GM04503 (cell line): ENCODE data around the gene BANK1.

ENCODE experiments used
- DNase-seq: peaks from one replicate; pipeline ENCODE4 v3.0.0-alpha.2; 2012; ENCODE audit warnings: low read depth

Gene BANK1

DNA sequence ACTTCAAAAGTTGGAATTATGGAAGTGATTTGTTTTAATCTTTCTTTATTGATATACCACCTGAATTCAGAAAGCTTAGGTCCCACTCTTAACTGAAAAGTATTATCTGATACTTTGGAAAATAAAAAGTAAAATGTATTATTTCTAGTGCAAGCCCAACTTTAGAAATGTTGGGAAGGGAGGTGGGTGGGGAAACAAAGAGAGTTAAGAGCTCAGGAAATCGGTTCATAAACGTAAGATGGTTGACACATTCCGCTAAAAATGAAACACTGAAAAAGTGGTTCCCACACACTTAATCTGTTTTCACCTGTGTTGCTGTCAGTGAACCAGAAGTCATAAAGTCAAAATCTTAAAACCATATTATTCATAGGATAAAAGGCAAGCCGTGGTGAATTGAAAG lies 237.4 kb downstream of the BANK1 start:
- DNase-seq = no peak

DNA sequence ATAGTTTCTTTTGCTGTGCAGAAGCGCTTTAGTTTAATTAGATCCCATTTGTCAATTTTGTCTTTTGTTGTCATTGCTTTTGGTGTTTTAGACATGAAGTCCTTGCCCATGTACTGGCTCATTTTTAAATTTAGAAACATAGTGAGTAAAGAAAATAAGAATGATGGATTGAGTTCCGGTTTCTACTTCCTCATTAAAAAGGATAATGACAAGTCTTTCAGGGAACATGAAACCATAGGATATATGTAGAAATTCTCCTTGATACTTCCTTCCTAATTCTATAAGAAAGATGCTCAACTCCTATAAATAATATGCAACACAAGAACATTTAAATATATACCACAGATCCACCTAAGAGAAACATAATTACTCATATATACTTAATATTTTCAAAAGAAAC lies 240.9 kb downstream of the BANK1 start:
- no peak for DNase-seq

DNA sequence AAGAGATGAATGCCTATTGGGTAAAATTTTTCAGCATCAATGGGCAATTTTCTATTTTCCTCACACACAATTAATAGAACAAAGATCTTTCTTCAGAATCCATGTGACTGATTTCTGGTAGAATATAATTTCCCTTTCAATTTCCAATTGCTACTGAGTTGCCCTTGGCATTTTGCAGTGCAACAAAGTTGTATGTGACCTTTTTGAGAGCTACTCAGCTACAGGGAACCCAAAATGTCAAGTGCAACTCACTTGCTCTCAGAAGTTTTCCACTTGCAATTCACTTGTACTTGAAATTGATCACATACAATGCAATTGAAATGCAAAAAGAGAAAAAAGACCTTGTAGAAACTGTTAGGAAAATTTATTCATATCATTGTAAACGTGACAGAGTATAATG lies 245.5 kb downstream of the BANK1 start:
- no peak for DNase-seq

DNA sequence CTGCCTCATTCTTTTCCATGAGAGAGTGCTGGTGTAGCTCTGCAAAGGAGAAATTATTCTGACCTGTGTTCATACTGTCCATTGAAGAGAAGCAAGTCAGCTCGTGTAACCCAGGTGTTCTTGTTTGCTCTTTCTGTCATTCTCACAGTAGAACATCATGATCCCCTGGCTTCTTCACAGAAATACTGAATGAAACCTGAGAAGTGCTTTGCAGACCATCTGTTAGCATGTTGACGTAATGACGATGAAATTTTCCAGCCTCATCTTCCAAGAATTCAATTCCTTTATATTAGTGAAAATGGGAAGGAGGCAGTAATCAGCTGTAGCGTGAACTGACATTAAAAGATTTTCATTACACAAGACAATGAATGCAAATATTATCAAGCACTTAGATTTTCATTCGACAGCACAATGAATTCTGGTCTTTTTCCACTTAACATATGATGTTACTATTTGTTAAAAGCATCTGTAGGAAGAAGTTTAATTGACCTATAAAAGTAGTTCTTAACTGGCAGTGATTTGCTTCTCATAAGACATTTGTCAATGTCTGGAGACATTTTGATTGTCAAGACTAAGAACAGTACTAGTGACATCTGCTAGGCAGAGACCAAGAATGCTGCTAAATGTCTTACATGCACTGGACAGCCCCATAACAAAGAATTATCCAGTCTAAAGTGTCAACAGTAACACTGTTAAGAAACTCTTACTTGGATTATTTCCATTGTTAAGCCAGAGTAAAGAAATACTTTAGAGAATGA lies 246.3 kb downstream of the BANK1 start:
- no peak for DNase-seq

DNA sequence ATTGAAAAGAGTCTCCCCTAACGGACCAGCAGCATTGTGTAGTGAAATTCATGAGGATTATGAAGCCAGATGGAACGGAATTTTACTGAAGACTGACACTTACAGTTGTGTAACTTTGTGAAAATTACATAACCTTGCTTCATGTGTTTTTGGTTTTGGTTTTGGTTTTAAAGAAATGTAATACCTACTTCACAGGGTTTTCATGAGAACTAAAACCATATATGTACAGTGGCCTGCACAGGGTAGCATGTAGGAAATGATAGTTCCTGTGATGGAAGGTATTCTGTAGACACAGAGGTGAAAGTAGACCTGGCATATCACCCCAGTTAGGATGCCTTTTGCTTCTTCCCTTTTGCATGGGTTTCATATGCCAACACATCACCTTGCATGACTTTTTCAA lies 247.0 kb downstream of the BANK1 start:
- DNase-seq = no peak

DNA sequence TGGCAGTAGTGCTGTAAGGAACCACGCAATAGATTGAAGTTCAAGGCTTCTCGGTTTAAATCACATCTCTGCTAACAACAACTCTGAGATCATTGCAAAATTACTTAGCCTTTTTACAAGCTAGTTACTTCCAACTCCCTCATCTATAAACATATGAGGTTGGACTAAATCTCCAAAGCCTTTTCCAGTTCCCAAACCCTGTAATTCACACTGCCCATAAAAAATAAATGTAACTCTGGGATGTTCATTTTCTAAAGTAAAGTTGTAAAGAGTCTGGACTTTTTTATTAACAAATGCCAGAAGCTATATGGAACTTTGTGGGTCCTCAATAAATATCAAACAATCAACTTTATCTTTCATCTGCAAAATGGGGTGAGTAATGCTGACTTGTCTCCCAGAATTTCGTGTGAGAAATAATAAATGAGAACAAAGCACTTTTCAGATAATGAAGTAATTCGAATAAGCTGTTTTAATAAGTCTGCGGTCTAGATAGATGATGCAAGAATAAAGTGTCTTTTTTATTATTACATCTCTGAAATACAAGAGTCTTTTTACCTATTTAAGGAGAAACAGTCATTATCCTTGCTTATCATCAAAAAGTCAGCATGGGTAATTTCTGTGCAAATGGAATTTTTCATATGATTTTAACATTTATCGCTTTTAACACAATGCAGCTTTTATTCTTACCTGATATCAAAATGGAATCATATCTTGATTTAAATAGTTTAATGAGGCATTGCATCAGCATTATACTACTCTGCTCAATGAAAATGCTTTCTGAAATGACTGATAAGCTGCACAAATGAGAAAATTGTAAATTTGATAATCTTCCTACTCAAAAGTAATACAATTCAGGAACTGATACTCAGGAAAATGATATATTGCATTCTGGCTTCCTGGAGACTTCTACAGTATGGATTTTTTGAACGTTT lies 252.6 kb downstream of the BANK1 start:
- DNase-seq = no peak

DNA sequence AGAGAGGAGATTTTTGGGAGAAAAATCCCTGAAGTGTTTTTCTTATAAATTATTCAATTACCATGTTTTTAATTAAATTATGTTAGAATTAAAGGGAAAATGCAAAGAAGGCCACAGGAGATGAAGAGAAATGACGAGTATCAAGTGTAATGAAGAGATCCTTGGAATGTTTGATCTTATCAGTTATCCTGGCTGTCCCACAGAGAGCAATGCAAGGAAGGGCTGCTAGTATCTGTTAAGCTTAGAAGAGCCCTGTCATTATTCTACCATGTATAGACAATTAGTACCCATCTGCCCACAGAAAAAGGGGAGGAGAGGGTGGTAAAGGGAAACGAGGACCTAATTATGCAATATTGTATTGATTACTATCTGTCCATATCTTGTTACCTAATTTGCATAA lies 257.1 kb downstream of the BANK1 start:
- no peak for DNase-seq

DNA sequence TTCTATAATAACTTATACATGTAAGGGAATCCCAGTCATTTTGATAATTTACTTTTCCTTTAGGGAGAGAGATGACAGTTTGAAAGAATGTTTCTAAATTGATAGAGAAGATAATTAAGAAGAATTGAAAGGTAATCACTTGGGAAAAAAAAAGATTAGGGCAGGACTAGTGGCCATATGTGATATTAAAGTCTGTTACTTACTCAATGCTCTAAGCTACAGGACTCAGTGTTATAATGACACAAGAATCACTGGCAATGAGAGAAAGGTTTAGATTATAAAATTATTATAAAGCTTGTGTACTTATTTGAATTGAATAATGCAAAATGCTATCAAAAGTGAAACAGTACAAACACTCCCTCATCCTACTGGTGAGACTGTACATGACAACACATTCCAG lies 265.3 kb downstream of the BANK1 start:
- DNase-seq = no peak

DNA sequence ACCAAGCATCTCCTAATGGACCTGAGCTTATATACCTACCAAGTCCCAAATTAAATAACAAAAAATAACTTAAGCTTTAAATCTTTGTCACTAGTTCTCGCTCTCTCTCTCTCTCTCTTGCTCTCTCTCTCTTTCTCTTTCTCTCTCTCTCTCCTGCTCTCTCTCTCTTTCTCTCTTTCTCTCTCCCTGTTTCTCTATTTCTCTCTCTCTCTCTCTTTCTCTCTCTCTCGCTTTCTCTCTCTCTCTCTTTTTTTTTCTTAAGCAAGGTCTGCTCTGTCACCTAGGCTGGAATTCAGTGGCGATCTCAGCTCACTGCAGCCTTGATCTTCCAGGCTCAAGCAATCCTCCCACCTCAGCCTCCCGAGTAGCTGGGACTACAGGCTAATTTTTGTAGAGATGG lies 266.6 kb downstream of the BANK1 start:
- DNase-seq = no peak

DNA sequence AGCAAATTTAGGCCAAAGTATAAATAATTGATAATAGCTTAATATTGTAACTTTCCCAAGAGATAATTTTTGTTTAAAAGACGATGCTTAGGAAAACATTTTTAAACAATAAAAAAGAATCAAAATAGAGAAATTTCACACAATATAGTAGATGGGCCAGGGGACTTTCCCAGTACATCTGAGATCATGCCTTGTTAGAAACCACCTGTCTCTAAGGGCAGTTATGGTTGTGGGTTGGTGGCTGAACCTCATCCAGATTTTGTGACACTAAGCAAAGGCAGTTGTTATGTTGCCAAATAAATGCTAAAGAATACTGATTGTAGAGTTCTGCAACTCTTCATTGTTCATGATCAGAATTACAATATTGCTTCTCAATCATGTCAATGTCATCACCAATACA lies 270.6 kb downstream of the BANK1 start:
- no peak for DNase-seq

DNA sequence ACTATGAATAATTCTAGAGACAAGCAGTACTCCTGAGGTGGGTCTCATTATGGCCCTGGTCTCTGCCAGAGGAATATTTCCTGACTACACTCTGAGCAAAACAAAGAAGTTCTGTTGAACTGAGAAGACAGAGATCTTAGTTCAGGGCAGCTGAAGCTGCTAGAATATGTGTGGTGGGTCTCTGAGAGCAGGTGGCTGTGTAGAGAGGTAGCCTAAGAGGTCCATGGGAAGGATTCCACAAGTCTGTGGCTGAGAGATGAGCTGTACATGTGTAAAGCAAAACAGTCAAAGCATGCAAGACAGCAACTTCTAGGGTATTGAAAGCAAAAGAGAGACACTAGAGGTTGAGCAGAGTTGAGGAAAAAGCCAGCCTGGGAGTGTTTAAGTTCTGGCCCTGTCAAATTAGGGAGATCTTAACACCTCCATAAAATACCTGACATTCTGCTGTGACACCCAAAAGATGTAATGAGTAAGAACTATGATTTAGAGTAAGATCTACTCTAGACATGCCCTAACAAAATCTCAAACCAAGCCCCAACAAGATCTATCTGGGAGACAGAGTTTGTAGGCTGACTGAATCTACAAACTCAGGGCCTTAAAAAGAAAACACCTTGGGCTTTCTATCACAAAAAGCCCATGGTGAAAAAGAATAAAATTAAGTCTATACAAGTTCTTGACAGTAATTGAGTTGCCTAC lies 274.4 kb downstream of the BANK1 start:
- DNase-seq = no peak

DNA sequence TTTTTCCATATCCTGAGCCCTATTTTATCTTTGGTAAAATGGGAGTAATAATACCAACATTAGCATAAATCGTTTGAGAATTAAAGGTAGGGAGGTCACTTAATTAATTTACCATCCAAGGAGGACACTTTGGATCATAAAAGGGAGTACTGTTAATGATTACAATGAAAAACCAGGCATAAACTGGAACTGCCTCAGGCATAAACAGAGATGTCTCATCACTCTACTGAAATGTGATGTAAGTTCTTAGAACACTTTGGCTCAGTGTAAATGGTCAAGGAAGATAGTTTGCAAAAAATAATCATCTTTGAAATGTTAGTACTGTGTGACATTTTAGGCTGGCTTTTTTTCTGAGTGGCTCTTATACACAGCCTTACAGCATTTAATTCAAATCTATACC lies 286.1 kb downstream of the BANK1 start:
- no peak for DNase-seq

DNA sequence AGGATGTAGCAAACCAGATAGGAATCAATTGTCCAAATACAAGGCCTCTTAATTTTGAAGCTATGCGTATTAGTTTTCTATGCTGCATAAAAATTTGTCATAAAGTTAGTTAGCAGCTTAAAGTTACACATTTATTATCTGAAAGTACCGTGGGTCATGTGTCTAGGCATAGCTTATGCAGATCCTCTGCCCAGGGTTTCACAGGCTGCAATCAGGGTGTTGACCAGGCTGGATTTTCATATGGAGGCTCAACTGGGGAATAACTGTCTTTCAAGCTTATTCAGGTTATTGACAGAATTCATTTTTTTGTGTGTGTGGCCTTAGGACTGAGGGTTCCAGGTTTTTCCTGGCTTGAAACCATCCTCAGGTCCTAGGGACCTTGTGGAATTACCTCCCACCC lies 289.7 kb downstream of the BANK1 start:
- DNase-seq = no peak

DNA sequence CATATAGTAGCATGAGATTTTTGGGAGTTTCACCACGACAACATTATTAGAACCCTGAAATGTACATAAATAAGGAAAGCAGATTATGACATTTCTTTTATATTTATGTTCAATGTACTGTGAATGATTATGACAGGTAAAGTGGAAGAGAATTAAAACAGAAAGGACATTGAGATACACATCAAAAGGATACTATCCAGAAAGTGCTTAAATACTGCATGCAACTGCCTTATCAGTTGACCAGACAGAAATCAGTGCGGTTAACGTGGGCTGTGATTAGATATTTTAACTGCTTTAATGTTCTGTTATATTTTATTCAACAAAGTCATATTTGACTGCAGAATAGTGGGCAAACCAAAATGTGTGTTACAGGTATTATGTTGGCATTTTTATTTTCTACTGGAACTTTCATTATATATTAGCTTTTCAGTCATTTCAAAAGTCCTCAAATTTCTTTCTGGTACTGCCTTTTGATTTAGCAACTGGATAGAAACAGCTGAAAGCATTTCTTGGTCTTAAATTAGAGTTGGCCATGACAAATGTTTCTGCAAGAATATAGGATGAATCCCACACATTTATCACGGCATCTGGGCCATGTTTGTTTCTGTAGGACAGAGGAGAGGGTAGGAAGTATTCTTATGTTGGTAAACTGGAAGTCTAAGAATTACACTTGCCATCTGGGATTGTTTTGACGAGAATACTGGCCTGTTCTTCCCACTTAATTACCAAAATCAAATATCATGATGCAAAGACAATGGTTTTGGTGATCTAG lies 299.5 kb downstream of the BANK1 start:
- no peak for DNase-seq

DNA sequence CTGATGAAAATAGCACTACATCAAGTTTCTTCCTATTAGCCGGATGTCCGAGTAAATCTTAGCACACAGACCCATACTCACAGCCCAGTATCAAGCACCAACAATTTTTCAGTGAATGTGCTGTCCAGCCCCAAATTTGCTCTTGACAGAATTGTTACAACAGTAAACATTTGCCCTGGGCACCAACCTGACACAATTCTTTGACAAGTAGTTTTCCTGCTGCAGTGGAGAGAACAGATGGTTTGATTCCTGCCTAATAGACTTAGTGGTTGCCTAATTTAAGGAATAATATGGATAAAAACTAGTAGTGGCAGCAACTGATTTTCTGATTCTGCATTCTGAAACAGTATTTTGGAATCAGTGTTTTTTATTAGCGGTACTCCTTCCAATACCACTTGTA lies 301.1 kb downstream of the BANK1 start:
- no peak for DNase-seq

DNA sequence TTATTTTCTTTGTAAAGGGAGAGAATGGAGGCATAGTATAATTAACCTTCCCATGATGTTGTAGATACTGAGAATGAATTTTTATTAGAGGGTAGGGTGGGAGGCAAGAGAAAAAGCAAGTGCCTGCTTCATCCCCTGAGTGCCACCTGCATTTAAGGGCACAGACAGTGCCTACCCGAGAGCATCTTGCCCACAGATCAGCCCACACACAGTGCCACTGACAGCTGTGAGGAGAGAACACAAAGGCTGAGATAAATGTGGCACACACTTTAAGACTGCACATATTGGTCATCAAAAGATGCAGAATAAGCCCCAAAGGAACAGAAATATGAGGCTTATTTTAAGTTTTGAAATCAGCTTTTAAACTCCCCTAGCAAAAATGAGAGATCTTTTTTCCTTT lies 304.0 kb downstream of the BANK1 start:
- no peak for DNase-seq

DNA sequence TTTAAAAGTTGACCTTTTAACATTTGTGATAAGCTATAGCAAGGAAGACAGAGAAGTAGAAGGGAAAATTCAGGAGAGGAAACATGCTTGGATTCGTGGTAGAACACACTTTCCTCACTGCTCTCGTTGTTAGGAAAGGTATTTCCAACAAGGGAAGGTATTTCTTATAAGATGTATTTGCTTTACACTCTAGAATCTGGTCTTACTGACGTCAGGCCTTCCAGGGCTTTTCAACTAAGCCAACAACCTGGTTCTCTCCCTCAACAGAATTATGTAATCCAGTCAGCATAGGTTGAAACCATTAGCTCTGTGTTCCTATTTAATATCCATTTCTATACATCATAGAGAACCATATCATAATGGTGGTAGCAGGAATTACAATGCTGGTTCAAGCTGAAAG lies 312.8 kb downstream of the BANK1 start:
- no peak for DNase-seq

DNA sequence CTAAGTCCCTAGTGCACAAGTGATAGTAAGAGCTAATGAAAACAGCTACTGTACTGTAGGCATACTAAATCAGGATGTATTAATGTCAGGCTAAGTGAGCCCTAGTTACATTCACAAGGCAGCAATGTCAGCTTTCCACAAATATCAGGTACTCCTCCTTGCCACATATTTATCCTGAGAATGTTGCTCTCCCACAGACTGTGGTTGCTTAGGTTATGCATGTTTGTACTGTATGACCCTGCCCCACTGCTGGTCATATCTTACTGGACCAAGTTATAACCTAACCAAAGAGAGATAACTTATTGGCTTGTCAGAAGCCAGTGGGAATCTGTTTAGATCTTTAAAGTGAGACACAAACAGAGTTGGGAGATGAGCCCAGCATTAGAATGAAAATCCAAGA lies 313.7 kb downstream of the BANK1 start:
- DNase-seq = no peak

DNA sequence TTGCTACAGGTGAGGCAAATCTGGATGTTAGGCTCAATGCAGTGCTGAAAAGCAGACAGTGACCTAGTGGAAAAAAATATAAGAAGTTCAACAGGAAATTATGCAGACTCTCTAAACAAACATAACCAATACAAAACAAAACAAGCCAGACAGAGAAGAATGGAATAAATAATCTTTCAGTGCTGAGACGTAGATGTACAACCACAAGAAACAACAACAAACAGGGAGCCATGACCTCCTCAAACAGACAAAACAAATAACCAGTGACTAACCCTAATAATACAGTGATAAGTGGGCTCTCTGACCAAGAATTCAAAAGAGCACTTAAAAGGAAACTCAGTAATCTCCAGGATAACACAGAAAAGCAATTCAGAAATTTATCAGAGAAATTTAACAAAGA lies 315.5 kb downstream of the BANK1 start:
- no peak for DNase-seq

DNA sequence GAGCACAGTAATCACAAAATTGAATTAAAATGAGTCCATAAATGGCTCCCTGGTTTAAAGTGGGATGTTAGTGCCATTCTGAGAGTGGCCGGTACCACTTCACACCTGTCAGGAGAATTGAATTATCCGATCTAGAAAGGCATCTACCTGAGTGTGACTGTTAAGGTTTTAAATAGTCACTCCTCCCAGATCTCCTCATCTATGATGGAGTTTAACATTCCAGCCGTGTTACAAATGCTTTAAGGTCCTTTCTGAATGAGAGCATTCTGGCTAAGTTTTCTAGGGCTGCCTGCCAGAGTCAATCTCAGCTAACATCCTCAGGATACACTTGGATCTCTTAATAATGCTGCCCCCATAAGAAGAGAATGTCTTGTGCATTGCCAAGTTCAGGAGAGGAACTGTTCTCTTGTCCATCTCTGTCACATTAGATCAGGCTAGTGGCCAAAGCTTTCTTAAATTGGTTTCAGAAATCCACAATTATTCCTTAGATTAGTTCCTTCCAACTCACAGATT lies 323.6 kb downstream of the BANK1 start:
- DNase-seq = no peak

DNA sequence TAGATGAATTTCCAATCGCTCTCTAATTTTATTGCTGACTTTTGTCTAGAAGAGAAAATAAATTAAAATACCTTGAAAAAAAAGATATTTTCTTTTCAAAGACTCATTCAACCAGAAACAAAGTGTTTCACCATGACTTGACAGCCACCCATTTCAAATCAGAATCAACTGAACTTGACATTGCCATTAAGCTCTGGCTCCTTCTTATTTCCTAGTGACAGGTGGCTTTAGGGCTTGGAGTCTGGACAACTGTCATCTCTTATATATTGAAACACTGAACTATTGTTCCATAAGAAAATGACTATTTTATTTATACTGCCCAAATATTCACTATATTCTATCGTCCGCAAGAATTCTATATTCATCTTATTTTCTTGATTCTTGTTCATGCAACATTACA lies 325.6 kb downstream of the BANK1 start:
- DNase-seq = no peak

DNA sequence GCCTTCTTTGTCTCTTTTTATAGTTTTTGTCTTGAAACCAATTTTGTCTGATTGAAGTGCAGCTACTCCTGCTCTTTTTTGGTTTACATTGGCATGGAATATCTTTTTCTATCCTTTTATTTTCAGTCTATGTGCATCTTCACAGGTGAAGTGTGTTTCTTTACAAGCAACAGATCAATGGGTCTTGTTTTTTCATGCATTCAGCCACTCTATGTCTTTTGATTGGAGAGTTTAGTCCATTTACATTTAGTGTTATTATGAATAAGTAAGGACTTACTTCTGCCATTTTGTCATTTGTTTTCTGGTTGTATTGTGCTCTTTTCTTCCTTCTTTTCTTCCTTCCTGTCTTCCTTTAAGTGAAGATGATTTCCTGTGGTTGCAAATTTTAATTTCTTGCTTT lies 330.3 kb downstream of the BANK1 start:
- DNase-seq = no peak
